Stimulated activated CD8-positive, alpha-beta memory T cell treated with anti-CD3 and anti-CD28 coated beads, Interleukin-7, amount 100 ng/mL, for 48 hours (primary cell): ENCODE data around the gene IL26.
A peak's percentile ranks its signal among the peaks of the same experiment; 100 is the strongest.
"Not testable (repeated sequence)": the region's sequence is repeated elsewhere in the genome, so short reads cannot be mapped to it uniquely, and the experiment has no call there.

Experiments used
- DNase-seq, 2 donors: peaks; one replicate each; pipeline ENCODE4 v3.0.0-alpha.2; 2020; ENCODE audit warnings: low read depth in 1 of 2; ENCODE audit errors: extremely low read depth in 1 of 2

Gene IL26

DNA sequence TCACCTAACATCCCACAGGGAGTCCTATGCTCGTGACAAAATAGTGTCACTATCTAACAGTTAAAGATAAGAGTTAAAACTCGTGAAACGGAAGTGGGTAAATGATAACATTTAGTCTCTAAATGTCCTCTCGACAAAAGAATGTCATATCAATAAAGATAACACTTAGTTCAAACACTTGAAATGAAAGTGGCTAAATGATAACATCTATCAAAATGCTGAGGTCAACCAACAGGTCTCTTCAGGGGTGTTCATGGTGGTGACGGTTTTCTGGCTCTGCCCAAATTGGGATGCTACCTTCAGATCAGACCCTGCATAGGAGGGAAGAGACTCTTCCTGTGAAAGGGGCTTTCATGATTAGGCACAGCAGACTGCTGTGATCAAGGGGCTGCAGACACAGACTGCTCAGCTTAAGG is 22.1 kb downstream of the IL26 start:
- DNase-seq: no peak

DNA sequence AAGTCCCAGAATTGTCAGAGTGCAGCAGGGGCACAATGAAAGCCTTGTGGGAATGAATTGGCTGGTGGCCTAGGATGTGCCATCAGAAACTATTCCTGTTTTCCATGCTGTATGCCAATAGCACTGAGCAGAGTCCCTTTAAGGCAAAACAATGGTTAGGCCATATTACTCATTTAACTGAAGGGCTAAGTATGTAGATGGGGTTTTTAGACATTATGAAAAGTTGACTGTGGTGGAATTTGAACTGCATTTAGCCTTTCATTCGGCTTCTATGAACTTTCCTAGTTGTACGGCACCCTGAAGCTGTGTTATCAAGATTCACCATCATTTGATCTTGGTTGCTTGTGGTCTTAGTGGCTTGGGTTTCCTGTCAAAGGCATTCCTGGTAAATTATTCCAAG is 24.8 kb downstream of the IL26 start:
- DNase-seq: no peak

DNA sequence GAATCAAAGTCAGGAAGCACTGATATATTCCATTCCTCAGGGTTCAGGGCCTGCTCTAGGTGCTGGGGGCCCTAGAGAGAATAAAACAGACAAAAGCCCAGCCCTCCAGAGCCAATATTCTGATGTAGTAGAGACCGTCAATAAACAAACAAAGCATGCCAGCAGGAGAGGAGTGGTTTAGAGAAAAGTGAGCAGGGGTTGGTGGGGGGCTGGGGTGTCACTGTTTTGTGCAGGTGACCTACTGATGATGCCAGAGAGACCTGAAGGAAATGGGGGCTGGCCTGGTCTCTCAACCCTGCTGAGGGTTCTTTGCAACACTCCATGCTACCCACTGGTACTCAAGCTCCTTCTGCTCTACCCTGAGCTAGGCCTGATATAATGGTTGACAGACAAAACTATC is 26.5 kb downstream of the IL26 start:
- no peak for DNase-seq

DNA sequence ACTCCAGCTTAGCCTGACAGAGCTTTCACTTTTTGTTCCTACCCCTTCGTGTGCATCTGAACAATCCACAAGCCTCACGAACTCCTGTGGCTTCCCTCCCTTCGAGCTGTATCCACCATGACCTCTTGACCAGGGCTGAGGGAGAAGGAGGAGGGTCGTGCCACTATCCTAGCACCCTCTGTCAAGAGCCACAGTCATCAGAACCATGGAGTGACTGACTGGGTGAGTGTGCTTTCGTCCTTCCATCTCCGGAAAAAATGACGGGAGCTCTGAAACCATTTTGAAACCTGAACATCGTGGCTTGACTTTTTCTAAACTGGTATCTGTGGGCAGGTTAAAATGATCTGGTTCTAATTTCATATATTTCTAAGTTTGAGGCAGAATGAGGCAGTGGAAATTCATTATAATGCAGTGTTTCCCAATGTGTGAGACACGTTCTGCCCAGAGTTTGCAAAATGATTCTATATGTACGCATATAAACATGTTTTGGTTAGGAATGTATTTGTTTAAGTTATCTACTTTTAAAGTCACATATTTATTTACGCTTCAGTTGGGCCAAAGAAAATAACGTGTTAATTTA is 27.0 kb downstream of the IL26 start:
- no peak for DNase-seq

DNA sequence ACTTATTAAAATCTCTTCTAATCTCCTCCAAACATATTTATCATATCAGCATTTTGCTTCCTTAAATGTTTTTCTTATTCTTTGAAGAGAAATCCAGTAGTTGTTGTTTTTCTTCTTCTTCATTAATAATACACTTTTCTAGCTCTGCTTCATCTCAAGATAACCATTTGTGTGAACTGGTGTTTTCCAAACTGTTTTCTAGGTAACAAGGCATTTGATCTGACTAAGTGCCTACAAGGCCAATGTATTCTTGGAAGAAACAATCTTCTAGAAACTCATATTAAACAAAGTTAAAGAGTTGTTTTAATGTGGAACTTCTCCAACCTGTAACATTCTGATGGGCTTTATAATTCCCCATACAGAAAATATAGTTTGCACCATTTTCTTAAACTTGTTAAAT is 35.3 kb downstream of the IL26 start:
- no peak for DNase-seq

DNA sequence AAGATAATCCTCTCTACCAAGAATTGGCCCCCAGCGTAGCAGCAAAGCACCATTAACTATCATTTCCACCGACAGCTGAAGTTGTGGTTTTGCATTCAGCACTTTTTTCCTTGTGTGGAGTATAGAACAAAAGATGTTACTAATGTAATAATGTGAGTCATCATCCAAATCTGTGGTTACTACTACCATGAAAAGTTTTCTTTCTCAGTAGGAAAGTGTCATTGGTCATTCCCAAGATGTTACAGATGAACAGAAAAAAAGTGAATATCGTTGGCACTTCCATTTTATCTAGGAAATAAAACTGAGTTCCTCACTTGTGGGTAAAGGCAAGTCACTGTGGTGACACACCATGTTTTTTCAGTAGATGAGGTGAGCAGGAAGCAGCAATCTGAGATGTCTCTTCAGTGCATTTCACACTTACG is 35.8 kb downstream of the IL26 start:
- peak in 1 of 2 donors; percentile 38 for DNase-seq

DNA sequence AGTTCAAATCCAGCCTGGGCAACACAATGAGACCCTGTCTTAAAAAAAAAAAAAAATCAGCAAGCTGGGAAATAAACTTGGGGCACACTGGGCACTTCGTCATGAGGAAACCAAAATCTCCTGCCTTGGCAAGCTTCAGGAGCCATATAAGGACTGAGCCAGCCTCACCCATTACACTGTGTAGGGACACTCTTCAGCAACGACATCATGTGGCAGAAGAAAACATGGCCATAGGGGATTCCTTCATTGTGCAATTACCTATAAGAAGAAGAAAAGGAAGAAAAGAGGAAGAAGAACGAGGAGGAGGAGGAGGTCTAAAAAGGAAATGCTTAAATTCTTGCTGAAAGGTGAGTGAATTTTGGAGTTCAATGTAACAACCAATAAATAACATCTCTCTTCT is 40.0 kb downstream of the IL26 start:
- no peak for DNase-seq

DNA sequence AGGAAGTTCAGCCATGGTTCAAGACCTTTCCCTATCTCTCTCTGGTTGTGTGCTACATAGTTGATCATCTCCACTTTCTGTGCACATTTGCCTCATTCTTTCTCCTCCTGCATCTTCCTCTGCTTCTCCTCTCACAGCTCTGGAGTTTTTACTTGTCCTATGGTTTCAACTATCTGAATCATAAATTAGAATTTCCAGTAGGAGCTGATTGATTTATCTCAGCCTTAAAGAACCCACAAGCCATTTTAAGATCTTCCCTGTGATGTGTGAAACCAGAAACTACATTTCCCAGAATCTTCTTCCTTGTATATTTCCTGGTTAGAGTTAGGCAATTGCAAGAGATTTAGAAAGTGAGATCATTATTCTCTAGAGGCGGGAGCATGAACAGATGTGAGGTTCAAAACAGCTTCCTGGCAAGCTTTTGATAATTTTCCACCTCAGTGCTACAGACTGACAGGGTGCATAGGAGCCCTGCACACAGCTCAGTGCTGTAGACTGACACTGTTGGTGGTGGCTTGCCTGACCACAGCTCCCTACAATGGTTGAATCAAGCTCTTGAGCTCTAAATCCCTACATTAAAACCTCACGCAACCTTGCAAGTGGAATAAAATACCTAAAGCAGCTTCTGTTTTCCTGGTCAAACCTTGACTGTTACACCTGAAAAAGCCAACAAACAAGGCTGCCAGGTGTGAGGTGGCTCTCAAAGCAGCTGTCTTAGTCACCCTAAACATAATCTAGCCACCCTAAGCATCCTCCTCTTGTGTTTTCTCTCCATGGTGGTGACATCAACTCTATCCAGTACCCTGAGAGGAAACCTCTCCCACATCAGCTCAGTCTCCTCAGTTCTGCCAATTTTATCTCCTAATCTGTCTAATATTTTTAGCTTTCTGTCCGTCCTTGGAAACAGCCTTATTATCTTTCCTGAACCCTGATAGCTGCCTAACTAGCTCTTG is 44.5 kb downstream of the IL26 start:
- peak in 1 of 2 donors; percentile 57 for DNase-seq

DNA sequence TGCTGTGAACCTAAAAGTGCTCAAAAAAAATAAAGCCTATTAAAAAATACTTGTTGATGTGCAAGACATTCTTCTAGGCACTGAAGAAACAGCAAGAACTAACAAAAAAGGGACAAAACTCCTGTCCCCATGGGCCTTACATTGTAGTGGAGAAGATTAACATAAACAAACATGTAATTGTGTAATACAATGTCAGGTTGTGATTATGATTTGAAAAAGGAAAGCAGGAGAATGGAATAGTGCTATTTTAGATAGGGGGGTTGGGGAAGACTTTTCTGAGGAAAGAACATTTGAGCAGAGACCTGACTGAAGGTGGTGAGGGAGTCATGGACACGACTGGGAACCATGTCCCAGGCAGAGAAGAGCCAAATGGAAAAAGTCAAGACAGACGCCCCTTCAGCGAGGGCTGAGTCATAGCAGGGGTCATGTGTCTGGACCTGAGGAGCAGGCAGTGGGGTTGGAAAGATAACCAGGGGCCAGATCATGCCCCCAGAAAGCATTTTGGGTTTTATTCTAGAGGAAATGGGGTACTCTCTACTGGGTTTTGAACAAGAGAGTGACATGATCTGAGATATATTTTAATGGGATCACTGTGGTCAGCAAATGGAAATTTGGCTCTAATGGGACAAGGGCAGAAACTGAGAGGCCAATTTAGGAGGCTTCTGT is 46.7 kb downstream of the IL26 start:
- DNase-seq: no peak

DNA sequence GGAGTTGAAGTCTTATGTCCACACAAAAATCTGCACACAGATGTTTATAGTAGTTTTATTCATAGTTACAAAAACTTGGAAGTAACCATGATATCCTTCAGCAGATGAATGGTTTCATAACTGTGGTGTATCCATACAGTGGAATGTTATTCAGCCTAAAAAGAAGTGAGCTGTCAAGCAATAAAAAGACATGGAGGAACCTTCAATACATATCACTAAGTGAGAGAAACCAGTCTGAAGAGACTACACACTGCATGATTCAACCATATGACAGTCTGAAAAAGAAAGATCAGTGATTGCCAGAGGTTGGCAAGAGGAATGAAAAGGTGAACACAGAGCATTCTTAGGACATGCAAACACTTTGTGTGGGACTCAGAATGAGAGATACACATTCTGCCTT is 47.4 kb downstream of the IL26 start:
- DNase-seq: no peak

DNA sequence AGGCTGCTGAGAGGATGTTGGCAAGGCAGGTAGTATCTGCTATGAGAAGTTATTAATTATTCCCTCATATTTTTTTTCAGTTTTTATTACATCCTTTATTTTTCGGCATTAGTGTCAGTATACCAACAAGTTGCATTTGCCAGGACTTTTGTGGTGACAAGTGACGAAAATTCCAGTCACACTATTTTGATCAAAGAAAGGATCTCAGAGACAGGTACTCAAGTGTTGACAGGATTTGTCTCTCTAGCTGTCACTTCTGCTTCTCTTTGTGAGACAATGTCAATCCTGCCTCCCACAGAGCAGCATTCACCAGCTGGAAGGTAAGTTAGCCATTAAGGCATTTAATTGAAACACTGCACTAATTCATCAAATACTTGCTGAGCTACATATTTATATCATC is 48.0 kb downstream of the IL26 start:
- no peak for DNase-seq

DNA sequence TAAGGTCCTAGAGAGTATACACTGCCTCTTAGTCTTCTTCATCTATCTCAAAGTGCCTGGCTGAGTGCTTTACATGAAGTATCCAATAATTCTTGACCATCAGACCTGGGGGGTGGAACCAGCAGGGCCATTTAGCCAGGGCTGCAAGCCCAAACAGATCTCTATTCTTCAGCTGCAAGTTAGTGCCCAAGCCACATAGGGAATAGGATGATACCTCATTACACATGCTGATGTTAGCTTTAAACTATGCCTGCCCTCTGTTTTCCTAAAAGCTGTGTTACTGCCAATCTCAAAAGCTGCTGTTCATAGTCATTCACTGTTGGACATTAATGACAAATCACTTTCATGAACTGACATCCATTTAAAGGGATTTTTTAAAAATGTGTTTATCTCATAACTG is 49.4 kb downstream of the IL26 start:
- DNase-seq: no peak

DNA sequence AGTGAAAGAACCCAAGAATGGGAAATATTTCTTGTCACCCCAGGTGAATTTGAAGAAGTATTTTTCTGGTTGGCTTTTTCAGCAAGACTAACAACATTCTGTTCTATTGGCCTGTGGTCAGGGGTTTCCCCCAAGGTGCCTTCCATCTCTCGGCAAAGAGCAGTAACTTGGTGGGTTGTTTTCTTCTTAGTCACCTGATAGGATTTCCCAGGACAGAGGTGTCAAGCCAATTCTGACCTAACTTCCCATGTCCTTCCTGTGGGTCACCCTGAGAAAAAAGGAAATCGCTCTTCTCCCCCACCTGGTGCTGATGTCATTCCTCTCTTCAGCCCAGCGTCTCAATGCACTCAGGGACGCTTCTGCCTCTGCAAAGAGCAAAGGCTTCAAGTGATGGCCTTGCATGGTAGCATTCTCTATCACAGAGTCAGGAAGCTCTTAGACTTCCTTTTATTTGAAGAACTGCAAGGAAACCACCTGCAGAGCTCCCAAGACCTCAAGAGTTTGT is 50.0 kb downstream of the IL26 start:
- peak; percentile 43 to 60 for DNase-seq

DNA sequence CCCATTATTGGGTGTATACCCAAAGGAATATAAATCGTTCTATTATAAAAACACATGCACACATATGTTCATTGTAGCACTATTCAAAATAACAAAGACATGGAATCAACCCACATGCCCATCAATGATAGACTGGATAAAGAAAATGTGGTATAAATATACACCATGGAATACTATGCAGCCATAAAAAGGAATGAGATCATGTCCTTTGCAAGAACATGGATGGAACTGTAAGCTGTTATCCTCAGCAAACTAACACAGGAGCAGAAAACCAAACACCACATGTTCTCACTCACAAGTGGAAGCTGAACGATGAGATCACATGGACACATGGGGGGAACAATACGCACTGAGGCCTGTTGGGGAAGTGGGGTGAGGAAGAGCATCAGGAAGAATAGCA is 50.8 kb downstream of the IL26 start:
- not testable (repeated sequence) for DNase-seq

DNA sequence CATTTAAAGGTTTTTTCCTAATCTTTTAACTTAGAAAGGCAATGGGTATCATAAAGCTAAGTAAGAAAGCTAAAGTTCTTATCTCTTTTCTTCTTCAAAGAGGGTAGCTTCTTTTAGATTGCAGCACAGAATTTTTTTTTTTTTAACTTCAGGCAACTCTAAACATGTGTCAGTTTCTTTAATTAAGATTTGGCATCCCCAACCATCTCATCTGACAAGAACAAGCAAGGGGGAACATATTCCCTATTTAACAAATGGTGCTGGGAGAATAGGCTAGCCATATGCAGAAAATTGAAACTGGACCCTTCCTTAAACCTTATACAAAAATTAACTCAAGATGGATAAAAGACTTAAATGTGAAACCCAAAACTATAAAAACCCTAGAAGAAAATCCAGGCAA is 51.8 kb downstream of the IL26 start:
- no peak for DNase-seq

DNA sequence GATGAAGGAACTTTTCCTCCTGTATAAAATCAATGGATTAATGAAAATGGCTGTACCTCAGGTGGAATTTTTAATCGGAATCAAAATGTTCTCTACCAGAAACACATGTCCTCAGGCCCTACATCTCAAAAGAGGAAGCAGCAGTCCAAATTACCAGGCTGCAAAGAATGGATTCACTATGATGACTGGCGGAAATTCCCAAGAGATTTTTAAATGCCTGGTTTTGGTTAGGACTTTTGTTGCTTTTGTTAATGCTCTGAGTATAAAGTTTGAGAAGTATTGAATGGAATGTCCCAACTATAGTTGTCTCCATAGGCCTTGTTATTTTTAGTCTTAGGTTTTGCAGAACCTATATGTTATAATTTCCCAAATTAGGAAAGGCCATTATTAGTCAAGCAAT is 54.9 kb downstream of the IL26 start:
- DNase-seq: no peak

DNA sequence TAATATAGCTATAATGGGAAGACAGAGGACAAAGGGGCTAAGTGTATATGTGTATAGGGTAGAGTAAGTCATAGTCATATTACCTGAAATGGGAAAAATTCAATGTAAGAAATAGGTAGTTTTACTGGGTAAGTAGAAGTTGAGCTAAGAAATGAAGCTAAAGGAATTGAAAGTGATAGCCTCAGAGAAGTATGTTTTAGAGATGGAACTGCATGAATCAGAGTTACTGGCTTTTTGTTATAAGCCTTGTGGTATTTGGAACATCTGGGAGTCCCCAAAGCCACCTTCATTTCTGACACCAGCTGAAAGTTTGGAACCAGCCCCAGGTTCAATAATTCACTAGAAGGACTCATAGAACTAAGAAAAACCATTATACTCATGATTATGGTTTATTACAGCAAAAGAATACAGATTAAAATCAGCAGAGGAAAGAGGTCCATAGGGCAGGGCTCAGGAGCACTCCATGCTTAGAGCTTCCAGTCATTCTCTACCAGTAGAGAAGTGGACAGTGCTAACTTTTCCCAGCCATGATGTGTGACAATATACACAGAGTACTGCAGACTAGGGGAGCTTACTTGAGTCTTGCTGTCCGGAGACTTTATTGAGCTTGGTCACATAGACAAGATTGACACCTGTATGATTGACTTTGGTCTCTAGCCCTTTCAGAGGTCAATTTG is 56.3 kb downstream of the IL26 start:
- DNase-seq: no peak

DNA sequence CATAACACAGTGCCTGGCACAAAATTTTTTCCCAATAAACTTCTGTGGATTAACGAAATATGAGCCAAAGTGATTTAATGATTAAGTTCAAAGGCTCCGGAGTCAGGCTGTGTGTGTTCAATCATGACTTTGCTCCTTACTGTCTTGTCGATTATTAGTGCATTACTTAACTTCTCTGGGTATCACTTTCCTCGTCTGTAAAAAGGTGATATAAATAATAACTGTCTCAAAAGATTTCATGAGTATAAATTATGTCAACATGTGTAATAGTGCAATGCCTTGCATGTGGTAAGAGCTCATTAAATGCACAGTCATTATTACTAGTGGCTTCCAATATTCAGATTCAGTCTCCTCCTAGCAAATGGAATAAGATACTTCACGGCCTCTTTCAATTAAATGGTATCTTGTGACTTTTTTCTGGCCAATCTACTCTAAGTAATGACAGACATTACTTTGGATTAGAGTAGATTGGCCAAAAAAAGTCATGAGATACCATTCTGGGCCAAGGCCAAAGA is 59.2 kb downstream of the IL26 start:
- no peak for DNase-seq

DNA sequence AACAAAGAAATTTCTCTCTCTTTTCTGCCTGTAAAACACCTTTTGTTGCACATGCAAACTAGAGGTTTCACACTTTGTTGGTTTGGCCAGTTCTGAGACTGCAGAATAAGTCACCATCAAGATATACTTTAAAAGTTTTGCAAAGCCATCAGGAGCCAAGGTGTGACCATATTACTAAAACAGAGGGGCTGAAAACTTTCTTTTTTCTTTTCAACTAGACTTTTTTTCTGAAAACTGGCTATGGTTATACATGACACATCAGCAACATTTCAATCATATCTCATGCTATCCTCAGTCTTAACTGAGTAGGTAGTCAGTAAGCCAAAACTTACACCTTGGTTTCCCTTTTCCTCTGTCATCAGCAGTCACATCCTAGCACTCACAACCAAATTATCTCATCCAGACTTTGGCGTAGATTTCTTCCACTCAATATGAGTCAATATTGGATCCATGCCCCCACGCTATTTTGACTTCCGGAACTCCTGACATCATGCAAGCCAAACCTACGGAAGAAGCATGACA is 62.0 kb downstream of the IL26 start:
- DNase-seq: no peak

DNA sequence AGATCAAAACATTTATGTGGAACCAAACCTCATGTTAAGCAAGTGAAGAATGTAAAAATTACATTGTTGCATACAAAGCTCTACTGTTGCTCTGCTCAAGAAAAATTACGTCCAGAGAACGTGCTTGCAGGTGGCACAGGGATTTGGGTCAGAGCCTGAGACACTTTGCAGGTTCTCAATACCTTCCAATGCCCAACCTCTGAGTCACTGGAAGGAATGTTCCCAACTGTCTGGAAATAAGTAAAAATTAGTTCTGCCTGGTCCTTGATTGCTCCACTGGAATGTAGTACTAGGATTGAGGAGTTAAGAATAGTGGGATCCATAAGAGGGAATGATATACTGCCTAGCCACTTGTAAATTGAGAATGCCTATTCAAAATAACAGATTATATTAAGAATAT is 63.2 kb downstream of the IL26 start:
- DNase-seq: no peak
